GM19025 (cell line): ENCODE data around the gene C6orf89.
A peak's percentile ranks its signal among the peaks of the same experiment; 100 is the strongest.

Experiments used
- ATAC-seq: cut with Tn5 transposase; IDR thresholded peaks from one replicate; pipeline ENCODE4 v1.9.1; 2021; ENCODE audit warnings: mild to moderate bottlenecking, low read depth, moderate library complexity; ENCODE audit not compliant: unreplicated experiment

The C6orf89 gene

DNA sequence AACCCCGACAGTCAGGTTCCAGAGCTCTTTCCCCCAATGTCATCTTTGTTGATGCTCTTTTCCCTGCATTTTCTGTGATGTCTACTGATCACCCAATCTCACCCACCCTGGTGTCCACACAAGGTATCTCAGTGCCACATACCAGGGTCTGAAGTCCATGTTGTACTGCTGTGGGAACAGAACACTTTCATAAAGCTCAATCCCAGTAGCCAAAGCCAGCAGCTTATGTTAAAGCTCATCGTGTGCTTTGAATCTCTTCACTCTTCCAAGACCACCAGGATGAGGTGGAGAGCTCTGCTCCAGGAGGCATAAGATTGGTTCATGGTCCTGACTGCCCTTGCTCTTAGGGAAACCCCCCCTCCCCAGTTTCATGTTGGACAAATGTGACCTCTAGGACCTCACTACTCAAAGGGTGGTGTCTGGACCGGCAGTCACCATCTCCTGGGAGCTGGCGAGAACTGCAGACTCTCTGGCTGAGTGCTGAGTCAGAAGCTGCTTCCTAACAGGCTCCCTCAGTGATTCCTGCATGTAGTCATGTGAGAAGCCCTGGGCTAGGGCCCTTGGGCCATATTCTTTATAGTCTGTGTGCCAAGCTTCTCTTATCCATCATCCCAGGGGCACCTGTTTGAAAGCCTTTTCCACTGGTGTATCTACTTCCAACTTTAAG lies 33.1 kb upstream of the C6orf89 start:
- no peak for ATAC-seq

DNA sequence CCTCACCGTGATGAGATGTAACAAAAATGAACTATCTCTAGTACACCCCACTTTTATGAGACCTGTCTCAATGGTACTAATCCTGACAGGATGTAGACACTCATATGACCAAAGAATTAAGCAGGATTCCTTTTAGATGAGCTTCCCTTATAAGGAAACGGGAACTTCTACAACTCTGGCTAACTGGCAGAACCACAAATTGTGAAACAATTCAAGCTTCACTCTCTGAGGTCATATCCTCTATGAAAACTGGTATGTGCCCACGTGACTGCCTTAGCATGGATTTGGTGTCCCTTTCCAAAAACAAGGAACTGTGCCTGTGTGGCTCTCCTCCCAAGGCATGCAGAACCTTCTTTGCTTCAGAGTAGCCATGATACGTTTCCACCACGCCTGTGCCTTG lies 32.4 kb upstream of the C6orf89 start:
- no peak for ATAC-seq

DNA sequence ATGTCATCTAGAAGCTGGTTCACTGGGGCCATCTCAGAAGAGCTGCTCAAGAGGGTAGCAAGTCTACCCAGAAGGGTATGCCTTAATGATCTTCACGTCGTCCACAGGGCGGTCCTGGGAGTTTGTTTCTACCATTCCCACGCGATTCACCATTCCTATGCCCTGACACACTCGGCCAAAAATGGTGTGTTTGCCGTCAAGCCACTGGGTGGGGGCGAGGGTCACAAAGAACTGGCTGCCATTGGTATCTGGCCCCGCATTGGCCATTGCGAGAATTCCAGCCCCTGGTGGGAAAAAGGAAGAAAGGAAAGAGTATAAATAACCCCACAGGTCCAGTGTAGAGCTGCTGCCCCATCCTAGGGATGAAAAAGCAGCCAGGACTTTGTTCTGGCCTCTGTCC lies 30.0 kb upstream of the C6orf89 start:
- no peak for ATAC-seq

DNA sequence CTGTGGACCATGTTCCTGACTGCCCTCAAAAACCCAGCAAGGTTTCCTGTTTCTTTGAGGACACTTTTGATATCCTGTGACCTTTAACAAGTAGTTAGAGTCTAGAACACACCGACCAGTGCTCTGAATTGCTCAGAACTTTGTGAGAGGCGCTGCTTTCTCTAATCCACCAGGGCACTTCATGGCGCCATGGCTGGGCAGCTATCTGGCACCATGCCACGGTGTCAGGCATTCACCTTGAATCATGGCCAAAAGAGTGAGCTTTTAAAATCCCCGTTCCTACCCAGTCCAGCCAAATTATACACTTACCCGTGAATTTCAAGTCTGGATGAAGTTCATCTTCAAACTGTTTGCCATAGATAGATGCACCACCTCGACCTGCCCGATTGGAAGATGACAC lies 29.5 kb upstream of the C6orf89 start:
- no peak for ATAC-seq

DNA sequence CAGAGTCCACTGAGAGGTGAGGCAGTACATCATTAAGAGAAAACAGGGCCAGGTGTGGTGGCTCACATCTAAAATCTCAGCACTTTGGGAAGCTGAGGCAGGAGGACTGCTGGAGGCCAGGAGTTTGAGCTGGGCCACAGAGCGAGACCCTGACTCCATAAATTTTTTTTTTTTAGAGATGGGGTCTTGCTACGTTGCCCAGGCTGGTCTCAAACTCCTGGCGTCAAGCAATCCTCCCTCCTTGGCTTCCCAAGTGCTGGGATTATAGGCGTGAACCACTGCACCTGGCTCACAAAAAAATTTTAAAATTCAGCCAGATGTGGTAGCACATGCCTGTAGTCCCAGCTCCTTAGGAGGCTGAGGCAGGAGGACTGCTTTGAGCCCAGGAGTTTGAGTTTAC lies 28.4 kb upstream of the C6orf89 start:
- no peak for ATAC-seq

DNA sequence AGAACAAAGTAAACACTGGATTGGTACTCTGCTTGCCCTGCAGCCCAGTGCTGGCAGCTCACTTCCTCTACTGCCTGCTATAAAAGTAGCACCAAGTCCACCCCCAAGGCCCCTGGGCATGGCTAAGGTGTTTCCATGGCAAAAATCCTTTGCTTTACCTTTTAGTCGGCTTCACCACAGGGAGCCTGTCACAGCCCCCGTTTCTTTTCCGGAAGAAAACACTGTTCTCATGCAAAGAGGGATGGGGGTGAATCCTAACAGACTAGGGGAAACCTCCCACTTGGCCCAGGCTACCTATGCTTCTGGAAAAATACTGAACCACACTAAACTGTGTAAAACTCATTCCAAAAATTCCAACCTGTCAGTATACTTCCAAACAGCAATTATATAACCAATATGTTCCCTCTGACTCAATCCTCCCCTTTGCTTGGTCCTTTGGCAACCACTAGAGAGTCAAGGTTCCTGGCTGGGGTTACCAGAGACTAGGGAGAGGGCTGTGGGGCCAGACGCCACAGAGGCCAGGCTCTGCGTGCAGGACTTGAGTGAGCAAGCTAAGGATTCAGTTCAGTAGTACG lies 27.3 kb upstream of the C6orf89 start:
- no peak for ATAC-seq

DNA sequence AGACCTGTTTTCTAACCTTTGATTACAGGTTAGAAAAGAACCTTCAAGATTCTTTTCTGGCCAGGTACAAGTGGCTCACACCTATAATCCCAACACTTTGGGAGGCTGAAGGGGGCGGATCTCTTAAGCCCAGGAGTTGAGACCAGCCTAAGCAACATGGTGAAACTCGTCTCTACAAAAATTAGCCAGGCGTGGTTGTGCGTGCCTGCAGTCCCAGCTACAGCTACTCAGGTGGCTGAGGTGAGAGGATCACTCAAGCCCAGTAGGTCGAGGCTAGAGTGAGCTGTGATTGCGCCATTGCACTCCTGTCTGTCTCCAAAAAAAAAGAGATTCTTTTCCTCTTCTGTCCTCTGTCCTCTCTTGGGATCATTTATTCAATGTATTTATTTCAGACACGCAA lies 25.6 kb upstream of the C6orf89 start:
- no peak for ATAC-seq

DNA sequence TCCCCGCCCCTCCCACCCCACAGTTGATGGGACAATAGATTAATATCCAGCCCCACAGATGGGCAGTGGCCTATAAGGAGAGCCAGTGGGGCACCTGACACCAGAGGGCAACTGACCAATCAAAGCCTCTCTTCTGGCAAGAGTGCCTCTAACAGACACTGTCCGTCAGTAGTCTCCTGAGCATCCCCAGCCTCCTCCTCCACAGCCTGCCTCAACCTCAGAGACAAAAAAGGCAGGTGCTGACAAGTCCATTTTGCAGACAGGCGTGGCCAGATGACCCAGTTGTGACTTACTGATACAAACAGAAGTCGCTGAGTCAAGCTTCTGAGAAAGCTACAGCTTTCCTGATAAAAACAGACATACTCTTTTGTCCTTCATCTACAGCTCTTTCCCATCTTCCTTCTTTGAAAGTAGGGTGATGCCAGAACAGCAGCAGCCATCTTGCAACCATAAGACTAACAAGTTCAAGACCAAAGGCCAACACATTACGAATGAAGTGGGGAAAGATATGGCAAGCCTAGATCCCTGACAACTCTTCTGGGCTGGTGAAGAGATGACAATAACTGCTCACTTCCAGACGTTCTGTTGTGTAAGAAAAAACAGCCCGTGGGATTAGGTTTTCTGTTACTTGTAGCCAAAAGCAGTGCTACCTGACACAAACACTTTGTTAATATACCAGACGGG lies 23.4 kb upstream of the C6orf89 start:
- no peak for ATAC-seq

DNA sequence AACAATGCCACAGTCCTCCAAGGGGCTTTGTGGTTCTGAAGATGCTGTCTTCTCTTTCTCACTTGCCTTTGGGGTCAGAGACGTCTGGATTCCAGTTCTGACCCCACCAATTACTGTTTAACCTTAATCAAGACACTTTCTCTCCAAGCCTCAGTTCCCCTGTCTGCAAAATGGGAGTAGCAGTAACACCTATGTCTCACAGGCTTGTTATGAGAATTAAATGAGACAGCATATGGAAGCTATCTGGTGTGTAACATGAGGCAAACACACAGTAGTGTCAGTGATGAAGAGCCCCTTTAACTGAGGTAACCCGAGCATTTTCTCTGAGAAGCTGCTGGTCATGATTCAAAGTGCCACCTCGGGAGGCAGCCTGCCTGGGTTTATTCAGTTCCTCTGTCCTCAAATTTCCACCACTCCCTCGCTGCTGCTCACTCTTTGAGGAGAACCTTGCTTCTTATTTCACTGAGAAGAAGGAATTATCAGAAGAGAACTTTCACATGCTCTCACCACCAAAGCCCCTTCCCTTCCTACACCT lies 22.8 kb upstream of the C6orf89 start:
- no peak for ATAC-seq

DNA sequence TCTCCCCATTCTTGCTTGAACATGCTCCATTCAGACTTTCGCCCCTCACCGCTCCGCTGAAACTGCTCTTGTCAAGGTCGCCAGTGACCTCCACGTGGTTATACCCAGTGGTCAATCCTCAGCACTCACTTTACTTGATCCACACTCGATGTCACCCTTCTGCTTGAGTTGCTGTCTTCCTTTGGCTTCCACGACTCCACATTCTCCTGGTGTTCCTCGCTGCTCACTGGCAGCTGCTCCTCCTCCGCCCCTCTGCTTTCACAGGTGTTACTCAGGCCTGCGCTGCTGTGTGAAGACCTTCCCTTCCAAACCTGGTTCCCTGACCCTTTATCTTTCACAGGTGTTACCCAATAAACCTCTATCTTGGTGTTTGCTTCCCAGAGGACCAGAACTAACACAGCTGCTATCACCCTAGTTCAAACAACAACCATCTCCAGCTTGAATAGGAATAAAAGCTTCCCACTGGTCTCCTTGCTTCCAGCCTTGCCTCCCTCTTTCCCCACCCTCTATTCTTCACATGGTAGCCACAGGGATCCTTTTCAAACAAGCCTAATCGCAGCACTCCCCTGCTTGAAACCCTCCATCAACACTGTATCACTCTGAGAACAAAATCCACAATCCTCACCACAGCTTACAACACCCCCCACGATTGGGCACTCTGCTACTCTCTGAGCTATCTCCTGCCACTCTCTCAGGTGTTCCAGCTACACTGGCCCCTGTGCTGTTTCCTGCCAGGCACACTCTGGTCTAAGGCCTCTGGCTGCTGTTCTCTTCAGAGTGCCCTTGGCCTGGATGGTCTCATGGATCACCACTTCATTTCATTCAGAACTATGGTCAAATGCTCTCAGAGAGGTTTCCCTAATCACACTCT lies 21.8 kb upstream of the C6orf89 start:
- no peak for ATAC-seq

DNA sequence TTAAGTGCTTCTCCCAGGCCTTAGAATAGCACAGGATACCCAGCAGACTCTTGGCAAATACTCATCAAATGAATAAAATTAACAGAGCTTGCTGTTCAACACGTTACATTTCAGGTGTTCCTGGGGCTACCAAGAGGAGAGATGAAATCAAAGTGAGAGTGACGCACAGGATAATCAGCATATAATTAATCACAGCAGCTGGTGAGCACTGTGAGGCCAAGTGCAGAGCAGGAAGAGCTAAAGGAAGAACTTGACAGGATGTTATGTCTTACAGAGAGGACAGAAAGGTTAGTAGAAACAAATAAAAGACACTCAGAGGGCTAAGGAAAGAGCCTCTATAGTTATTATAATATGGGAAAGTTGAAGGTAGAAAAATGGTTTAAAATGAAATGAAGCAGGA lies 19.9 kb upstream of the C6orf89 start:
- no peak for ATAC-seq

DNA sequence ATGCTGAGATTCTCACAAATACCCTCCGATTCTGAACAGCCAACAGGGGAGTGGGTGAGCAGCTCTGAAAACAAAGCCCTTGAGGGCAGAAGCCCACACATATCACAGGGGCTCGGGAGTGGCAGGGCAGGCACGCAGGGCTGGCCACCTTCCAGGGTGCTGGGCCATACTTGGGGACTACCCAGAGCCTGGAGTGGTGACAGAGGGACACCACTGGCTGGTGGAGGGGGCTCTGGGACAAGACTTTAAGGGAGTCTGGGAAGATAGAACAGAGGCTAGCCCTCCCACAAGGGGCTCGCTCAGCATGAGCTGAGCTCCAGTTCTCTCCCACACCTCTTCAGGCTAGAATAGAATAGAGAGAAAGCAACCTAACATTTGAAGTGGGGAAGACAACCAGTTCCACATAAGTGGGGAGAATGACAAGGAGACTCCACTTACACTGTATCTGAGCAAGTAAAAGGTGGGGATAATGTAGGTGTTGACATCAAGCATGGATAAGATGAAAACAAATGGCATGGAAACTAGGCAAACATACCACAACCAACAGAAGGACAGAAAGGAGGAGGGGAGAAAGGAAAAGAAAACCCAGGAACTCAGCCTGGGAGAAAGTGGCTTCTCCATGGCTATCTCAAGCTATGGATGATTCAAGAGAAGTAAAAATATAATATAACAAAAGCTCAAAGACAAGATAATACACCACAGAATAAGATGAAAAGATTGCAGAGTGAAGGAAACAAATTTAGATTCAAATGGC lies 18.1 kb upstream of the C6orf89 start:
- ATAC-seq: no peak

DNA sequence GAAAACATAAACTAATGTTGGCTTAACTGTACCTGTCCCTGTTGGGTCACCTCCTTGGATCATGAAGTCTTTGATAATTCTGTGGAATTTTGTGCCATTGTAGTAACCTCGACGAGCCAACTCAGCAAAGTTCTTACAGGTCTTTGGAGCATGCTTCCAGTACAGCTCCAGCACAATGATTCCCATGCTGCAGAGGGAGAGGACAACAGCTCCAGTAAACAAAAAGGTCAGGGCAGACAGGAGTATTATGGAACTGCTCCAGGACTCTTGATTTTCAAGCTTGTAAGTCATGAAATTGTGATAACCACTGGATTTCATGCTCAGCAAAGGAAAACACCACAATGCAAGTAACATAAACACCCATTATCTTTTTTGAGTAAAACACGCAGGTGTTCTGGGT lies 14.1 kb upstream of the C6orf89 start:
- ATAC-seq: no peak

DNA sequence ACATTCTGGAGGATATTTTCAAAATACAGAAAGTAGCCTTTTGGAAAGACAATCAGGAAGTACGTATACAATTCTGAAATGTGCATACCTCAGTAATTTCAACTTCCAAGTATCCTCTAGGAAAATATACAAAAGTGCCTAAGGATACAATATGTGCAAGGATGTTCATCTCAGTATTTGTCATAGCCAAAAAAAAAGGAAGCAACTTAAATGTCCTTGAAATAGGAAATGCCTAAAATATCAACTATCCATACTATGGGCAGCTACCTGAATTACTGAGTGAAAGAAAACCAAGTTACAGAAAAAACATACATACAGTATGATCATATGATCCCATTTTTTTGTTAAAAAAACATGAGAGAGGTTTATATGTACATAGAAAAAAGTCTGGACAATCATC lies 12.6 kb upstream of the C6orf89 start:
- ATAC-seq: no peak

DNA sequence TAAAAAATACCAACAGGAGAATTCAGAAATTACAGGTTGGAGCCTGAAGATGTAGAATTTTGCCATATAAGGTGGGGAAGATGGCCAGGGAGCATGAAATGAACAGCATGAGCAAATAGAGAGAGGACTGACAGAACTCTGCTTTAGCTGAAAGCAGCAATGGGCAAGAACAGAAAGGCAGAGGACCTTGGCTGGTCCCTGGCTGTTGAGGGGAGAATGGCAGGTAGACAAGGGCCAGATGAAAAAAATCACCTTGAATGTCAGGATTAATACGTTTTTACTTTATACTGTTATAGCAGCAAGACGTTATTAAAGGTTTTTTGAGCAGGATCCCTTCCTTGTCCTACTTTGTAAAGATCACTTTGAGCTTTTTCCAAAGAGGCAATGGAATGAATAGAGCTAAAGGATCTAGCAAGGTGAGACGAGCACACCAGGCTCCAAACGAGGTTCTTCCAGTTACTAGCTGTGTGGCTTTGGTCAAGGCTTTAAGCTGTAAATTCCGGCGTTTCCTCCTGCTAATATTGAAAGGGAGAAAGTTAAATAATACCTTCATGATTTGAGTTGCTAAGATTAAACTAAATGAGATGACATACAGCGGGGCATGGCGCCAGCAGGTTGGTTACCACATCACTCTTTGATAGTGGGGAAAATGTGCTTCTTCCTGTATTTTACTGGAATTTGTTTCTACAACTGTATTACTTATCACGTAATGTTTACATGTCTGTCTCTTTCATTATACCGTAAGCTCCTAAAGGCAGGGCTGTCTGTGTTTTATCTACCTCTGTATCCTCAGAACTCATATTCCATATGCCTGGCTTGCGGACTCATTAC lies 11.9 kb upstream of the C6orf89 start:
- ATAC-seq: no peak

DNA sequence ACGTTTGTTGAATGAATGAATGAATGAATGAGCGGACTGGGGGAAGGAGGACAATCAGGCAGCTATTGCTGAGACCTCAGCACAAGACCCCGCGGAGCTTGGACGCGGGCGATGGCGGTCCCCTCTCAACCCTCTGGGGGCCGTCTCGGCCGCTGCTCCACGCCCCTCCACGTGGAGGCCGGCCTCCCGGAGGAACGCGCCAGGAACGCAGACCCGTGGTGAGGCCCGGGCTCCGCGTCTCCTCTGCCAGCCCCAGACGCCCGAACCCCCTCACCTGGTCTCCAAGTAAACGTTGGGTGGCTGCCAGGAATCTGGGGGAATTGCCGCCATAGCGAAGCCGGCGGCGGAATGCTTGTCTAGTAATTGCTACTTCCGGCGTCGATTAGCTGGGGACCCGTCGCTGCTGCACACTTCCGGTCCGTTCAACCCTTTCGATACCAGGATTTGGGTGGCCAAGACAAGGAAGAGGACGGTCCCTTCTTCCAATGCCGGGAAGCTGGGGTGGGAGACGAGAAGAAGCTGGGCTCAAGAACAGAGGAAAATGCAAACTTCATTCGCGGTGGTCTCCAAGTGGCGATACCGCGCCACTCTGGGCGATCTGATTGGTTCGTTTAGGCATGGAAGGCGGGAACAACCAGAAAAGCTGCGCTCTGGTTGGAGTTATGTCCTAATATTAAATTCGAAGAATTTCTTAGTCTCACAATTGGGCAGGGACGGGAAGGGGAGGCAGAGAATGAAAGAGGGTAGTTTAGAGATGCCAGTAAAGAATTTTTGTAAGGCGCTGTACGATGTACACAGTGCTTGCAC lies 11.1 kb upstream of the C6orf89 start, which contains the start of gene PPIL1:
PPIL1 (minus strand) TSS at position 361 of the 807 bp plus-strand sequence; CDS start at position 330, 31 bp downstream.
- peak; percentile 75 for ATAC-seq

DNA sequence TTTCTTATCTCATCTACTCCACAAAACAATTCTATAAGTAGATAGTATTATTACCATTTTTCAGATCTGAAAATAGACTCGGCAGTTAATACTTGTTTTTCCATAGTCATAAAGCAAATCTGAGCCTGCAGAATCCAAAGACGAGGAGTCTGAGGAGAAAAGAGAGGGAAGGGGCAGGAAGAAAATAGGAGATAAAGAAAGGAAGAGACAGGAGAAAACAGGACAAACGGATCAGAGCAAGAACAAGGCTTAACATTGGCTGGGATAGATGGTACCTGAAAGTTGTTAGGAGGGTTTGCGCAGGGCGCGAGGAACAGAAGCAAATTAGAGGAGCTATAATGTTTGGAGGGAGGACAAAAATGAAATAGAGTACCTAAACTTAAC lies 10.5 kb upstream of the C6orf89 start:
- ATAC-seq: no peak

DNA sequence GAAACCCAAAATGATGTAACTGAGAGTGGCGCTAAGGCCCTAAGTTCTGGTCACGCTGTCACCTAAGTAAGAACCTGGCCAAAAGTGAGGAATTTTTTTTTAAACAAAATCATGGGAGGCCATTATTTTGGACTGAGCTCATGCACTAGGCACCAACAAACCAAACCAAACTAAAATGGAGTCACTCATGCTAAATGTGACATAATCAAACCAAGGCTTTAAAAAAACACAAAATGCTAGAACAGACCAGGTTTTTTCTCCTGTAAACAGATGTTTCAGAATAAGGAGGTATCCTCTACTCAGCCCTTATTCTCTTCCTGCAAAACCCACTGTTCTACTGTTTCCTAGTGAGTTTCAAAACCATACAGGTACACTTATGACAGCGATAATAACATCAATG lies 1.1 kb upstream of the C6orf89 start:
- ATAC-seq: no peak
